ENCODE data around the gene RNF25. TPM values are rescaled to one million over a fixed set of nuclear protein-coding genes. Genes with fewer than 3 reads are reported as not detected.

Gene RNF25
- total and polyA plus RNA-seq, 9 donors, result 11.7 to 45.9 (median 26.5) TPM

DNA sequence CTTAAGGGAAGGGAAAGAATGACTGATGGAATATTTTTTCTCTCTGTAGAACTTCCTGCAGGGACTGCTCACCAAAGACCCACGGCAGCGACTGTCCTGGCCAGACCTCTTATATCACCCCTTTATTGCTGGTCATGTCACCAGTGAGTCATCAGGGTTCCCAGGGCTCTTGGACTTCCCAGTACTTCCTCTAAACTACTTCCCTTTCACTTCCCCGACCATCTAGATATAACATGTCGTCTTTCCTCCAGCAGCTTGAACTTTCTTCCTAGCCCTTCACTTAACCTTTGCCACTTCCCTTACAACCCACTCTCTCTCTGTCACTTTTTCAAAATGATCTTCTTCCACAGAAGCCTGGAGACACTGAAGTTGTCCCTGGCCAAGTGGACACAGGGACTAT lies 7.3 kb upstream of the RNF25 start:
- Histone ChIP-seq H3K4me3 (no peak overlapping the region), H3K9me3 (no peaks in the 10 kb centered on the region), H3K36me3 (no peaks in the 10 kb centered on the region), H3K27me3 (no peaks in the 10 kb centered on the region), H3K27ac (no peak overlapping the region), H3K4me1 (ENCODE audit: insufficient read depth) (no peaks in the 10 kb centered on the region)
- WGBS, 3 donors, result 73 to 78% (median 75%) methylated on average over 4 of the region's 4 CpGs
- DNase-seq, result no peak
- no peak for TF ChIP-seq EP300 (IDR thresholded peaks at IDR 0.05)
- TF ChIP-seq, protein P1, sequence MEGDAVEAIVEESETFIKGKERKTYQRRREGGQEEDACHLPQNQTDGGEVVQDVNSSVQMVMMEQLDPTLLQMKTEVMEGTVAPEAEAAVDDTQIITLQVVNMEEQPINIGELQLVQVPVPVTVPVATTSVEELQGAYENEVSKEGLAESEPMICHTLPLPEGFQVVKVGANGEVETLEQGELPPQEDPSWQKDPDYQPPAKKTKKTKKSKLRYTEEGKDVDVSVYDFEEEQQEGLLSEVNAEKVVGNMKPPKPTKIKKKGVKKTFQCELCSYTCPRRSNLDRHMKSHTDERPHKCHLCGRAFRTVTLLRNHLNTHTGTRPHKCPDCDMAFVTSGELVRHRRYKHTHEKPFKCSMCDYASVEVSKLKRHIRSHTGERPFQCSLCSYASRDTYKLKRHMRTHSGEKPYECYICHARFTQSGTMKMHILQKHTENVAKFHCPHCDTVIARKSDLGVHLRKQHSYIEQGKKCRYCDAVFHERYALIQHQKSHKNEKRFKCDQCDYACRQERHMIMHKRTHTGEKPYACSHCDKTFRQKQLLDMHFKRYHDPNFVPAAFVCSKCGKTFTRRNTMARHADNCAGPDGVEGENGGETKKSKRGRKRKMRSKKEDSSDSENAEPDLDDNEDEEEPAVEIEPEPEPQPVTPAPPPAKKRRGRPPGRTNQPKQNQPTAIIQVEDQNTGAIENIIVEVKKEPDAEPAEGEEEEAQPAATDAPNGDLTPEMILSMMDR (IDR thresholded peaks at IDR 0.05), result no peak
- TF ChIP-seq POLR2A (IDR thresholded peaks at IDR 0.05), result no peak
- intact Hi-C loops (cut with DNase I), result no loop called here

DNA sequence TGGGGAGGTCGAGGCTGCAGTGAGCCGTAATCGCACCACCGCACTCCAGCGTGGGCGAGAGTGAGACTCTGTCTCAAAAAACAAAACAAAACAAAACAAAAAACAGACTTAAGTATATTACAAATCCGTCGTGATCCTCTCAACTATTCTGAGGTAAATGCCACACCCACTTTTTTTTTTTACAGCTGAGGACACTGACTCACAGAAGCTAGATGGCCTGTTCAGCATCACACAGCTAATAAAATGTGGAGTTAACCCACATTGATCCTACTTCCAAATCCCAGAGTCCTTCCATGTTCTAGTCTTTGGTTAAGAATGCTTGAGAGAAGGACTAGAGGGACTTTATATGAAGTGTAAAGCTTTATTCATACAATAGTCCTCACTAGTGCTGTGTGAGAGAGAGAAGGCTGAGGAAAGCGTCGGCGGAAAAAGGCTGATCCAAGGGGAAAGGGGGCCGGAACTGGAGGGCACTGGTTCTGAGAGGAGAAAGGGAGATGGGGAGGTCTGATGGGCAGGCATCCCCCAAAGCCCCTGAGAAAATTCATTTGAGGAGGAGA lies 627 bp downstream of the RNF25 start:
- peak overlapping the region in 1 of 2 donors; percentile 57 for H3K27ac ChIP-seq
- H3K4me3 ChIP-seq, result peak overlapping the region; percentile 82
- 19 to 29% (median 21%) methylated on average over 12 of the region's 12 CpGs for WGBS, 3 donors
- no peaks in the 10 kb centered on the region for H3K27me3 ChIP-seq
- no peak for DNase-seq
- no peaks in the 10 kb centered on the region for H3K9me3 ChIP-seq
- intact Hi-C loops (cut with DNase I), result no loop called here
- H3K36me3 ChIP-seq, result no peaks in the 10 kb centered on the region
- TF ChIP-seq, protein P1 (IDR thresholded peaks at IDR 0.05), result no peak
- TF ChIP-seq EP300 (IDR thresholded peaks at IDR 0.05), result no peak
- TF ChIP-seq POLR2A (IDR thresholded peaks at IDR 0.05), result no peak
- H3K4me1 ChIP-seq (ENCODE audit: insufficient read depth), result peaks cover 5% of the 10 kb centered on the region

DNA sequence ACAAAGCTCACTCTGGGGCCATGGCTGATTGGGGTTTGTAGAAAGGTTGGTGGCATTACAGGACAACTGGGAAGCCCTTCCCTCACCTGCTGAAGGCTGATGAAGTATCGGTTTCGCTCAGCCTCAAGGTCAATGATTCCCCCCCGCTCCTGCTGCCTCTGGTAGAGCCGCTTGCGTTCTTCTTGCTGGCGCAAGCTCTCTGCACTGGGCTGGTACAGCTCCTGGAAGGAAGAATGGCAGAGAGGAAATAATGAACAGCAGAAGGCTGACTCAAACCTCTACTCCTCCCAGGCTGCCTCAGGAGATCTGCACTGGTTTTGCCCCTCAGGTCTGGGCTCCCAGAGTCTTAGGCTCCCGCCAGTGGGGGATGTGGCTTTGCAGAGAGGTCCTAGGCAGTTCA lies 7.1 kb downstream of the RNF25 start:
- DNase-seq, result no peak
- no peaks in the 10 kb centered on the region for H3K36me3 ChIP-seq
- intact Hi-C loops (cut with DNase I), result no loop called here

DNA sequence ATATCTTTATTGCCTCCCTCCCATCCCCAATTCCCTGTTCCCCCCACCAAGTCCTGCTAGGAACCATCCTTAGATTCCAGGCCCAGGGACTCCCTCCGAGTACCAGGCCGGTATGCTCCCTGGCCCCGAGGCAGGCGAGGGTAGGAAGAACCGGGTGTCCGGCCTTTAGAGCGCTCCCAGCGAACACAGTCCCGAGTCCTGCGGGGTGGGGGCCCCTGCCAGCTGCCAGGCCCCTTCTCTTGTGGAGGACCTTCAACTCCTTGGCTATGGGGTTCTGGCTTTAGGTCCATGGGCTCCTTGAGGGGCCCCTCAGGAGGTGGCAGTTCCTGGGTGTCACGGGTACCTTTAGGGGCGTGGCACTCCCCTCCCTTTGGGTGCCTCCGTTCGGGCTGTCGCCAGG lies 7.9 kb downstream of the RNF25 start:
- Histone ChIP-seq H3K27me3 (no peaks in the 10 kb centered on the region), H3K4me3 (no peak overlapping the region), H3K4me1 (ENCODE audit: insufficient read depth) (peaks cover 4% of the 10 kb centered on the region), H3K9me3 (no peaks in the 10 kb centered on the region), H3K27ac (no peak overlapping the region), H3K36me3 (no peaks in the 10 kb centered on the region)
- 80 to 87% (median 81%) methylated on average over 15 of the region's 15 CpGs for WGBS, 3 donors
- TF ChIP-seq, protein P1 (IDR thresholded peaks at IDR 0.05), result no peak
- no peak for TF ChIP-seq POLR2A (IDR thresholded peaks at IDR 0.05)
- TF ChIP-seq EP300 (IDR thresholded peaks at IDR 0.05), result no peak
- intact Hi-C loops (cut with DNase I), result no loop called here
- DNase-seq, result no peak

More for the DNA sequence above, 7.1 kb downstream of the RNF25 start:
- WGBS, 3 donors, result 75 to 82% (median 82%) methylated on average over 7 of the region's 7 CpGs
- Histone ChIP-seq H3K9me3 (no peaks in the 10 kb centered on the region), H3K27me3 (no peaks in the 10 kb centered on the region), H3K4me1 (ENCODE audit: insufficient read depth) (peaks cover 4% of the 10 kb centered on the region), H3K27ac (no peak overlapping the region), H3K4me3 (no peak overlapping the region)
- TF ChIP-seq, protein P1 (IDR thresholded peaks at IDR 0.05), result no peak
- TF ChIP-seq POLR2A (IDR thresholded peaks at IDR 0.05) (no peak), EP300 (IDR thresholded peaks at IDR 0.05) (no peak)
